OCI-LY3 (cell line): ENCODE data around the gene FAM217B.

Source experiments
- H2AFZ ChIP-seq: fragments of 200-600, 300-600 bp; shearing (Covaris generic); 2 replicates; pipeline ENCODE4 v1.6.0; 2014; ENCODE audit warnings: antibody characterized with exemption, low read depth, low read length
- H3K27ac ChIP-seq: fragments of 200-600, 300-600 bp; sonication (generic); 2 replicates; pipeline ENCODE4 v1.5.1; 2014; ENCODE audit warnings: mild to moderate bottlenecking, low read length, moderate library complexity, mixed read lengths
- H3K27me3 ChIP-seq: fragments of 200-600, 300-600 bp; sonication (generic); 2 replicates; pipeline ENCODE4 v1.6.1; 2014; ENCODE audit warnings: low read depth, low read length, mixed read lengths
- H3K36me3 ChIP-seq: fragments of 200-600, 300-600 bp; sonication (generic); replicated peaks from 2 replicates; pipeline ENCODE3; 2014; ENCODE audit warnings: low read depth, low read length, mixed read lengths
- H3K4me1 ChIP-seq: fragments of 300-600, 200-600 bp; sonication (generic); 2 replicates; pipeline ENCODE4 v1.6.1; 2014; ENCODE audit warnings: low read length, mixed read lengths
- H3K4me2 ChIP-seq: fragments of 200-600, 300-600 bp; sonication (generic); 2 replicates; pipeline ENCODE4 v1.6.1; 2014; ENCODE audit warnings: low read length, mixed read lengths
- H3K4me3 ChIP-seq: fragments of 300-600, 200-600 bp; sonication (generic); 2 replicates; pipeline ENCODE4 v1.5.1; 2014; ENCODE audit warnings: antibody characterized with exemption, mild to moderate bottlenecking, low read length, moderate library complexity
- H3K79me2 ChIP-seq: fragments of 300-600, 200-600 bp; shearing (Covaris generic); 2 replicates; pipeline ENCODE4 v1.6.1; 2014; ENCODE audit warnings: mild to moderate bottlenecking, low read length, mixed read lengths
- H3K9ac ChIP-seq: fragments of 300-600, 200-600 bp; shearing (Covaris generic); 2 replicates; pipeline ENCODE4 v1.6.0; 2014; ENCODE audit warnings: mild to moderate bottlenecking, low read length, moderate library complexity
- H3K9me3 ChIP-seq: fragments of 200-600, 300-600 bp; shearing (Covaris generic); 2 replicates; pipeline ENCODE4 v1.6.1; 2014; ENCODE audit warnings: low read length, mixed read lengths; ENCODE audit not compliant: insufficient read depth
- H4K20me1 ChIP-seq: fragments of 200-600, 300-600 bp; sonication (generic); 2 replicates; pipeline ENCODE4 v1.6.1; 2016; ENCODE audit warnings: low read length, mixed read lengths; ENCODE audit not compliant: insufficient read depth
- EZH2phosphoT487 ChIP-seq: fragments of 200-600 bp; shearing (Covaris generic); IDR thresholded peaks from 2 replicates; pipeline ENCODE4 v1.6.1; 2018; ENCODE audit warnings: antibody characterized with exemption, mixed run types, low read depth
- TF ChIP-seq, protein P1 (sequence below): fragments of 200-600, 300-600 bp; sonication (generic); IDR thresholded peaks from 2 replicates; pipeline ENCODE4 v1.5.1; 2014; ENCODE audit warnings: antibody characterized with exemption, low read length, low read depth

FAM217B gene

DNA sequence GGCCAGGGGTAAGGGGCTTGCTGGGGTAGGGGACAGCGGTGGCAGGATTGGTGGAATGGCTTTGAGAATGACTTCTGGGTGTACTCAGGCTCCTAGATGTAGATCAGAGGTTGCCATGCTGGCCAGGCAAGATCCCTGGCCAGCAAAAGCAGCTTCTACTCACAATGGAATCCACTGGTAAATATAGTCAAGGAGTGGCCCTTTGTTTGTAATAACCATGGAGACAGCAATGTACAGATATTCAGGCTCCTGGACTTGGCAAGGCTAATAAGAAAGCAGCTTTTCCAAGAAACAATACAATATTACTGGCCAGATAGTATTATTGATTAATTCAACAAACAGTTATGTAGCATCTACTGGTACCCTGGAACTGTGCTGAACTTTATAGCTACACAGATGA lies 55.9 kb downstream of the FAM217B start:
- TF ChIP-seq EZH2phosphoT487 = no peak
- TF ChIP-seq, protein P1, sequence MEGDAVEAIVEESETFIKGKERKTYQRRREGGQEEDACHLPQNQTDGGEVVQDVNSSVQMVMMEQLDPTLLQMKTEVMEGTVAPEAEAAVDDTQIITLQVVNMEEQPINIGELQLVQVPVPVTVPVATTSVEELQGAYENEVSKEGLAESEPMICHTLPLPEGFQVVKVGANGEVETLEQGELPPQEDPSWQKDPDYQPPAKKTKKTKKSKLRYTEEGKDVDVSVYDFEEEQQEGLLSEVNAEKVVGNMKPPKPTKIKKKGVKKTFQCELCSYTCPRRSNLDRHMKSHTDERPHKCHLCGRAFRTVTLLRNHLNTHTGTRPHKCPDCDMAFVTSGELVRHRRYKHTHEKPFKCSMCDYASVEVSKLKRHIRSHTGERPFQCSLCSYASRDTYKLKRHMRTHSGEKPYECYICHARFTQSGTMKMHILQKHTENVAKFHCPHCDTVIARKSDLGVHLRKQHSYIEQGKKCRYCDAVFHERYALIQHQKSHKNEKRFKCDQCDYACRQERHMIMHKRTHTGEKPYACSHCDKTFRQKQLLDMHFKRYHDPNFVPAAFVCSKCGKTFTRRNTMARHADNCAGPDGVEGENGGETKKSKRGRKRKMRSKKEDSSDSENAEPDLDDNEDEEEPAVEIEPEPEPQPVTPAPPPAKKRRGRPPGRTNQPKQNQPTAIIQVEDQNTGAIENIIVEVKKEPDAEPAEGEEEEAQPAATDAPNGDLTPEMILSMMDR = no peak
- no peaks in the 10 kb centered on the region for H3K9me3 ChIP-seq

GRCh38 chr20:59997896-59998295 lies 57.7 kb downstream of the FAM217B start:
- Histone ChIP-seq H3K9ac (no peak overlapping the region), H3K36me3 (no peaks in the 10 kb centered on the region), H3K27me3 (peaks cover 14% of the 10 kb centered on the region; the same call in 1 of the 2 replicates), H3K4me1 (no peaks in the 10 kb centered on the region), H2AFZ (no peak overlapping the region), H4K20me1 (no peaks in the 10 kb centered on the region; the same call in 1 of the 2 replicates), H3K4me2 (no peak overlapping the region), H3K79me2 (no peaks in the 10 kb centered on the region), H3K9me3 (no peaks in the 10 kb centered on the region), H3K4me3 (no peak overlapping the region), H3K27ac (no peak overlapping the region)
- TF ChIP-seq EZH2phosphoT487 = no peak
- TF ChIP-seq, protein P1 = no peak

More for the DNA sequence above, 55.9 kb downstream of the FAM217B start:
- no peaks in the 10 kb centered on the region for H3K79me2 ChIP-seq
- no peaks in the 10 kb centered on the region; the same call in 1 of the 2 replicates for H4K20me1 ChIP-seq
- H2AFZ ChIP-seq = no peak overlapping the region
- H3K36me3 ChIP-seq = no peaks in the 10 kb centered on the region
- no peak overlapping the region for H3K4me3 ChIP-seq
- H3K27ac ChIP-seq = no peak overlapping the region
- no peaks in the 10 kb centered on the region for H3K4me1 ChIP-seq
- H3K4me2 ChIP-seq = no peak overlapping the region
- no peak overlapping the region for H3K9ac ChIP-seq
- peaks cover 14% of the 10 kb centered on the region; the same call in 1 of the 2 replicates for H3K27me3 ChIP-seq
